ENCODE measurements around the gene SPPL2B.

The SPPL2B gene

GRCh38 chr19:2365201-2365970 lies 36.9 kb downstream of the SPPL2B start:
- no peak overlapping the region for H3K4me3 ChIP-seq (ENCODE audit: low read depth, low read length)
- CTCF ChIA-PET: interaction anchor here (1.0 to 1.7 kb wide), 3 partner anchors 13 to 27 kb away, joined by 3 to 6 read pairs (median 4); no protein-coding TSS in a partner anchor
- no peak for DNase-seq (ENCODE audit: low read depth, low spot score)
- POLR2A ChIA-PET: interaction anchor here (0.5 to 0.7 kb wide), 2 partner anchors 9 to 73 kb away, joined by 3 read pairs; no protein-coding TSS in a partner anchor
- TF ChIP-seq, protein P1, sequence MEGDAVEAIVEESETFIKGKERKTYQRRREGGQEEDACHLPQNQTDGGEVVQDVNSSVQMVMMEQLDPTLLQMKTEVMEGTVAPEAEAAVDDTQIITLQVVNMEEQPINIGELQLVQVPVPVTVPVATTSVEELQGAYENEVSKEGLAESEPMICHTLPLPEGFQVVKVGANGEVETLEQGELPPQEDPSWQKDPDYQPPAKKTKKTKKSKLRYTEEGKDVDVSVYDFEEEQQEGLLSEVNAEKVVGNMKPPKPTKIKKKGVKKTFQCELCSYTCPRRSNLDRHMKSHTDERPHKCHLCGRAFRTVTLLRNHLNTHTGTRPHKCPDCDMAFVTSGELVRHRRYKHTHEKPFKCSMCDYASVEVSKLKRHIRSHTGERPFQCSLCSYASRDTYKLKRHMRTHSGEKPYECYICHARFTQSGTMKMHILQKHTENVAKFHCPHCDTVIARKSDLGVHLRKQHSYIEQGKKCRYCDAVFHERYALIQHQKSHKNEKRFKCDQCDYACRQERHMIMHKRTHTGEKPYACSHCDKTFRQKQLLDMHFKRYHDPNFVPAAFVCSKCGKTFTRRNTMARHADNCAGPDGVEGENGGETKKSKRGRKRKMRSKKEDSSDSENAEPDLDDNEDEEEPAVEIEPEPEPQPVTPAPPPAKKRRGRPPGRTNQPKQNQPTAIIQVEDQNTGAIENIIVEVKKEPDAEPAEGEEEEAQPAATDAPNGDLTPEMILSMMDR (IDR thresholded peaks at IDR 0.05; ENCODE audit: insufficient read depth, low read length, missing control alignments): no peak

- H3K4me3 ChIP-seq (ENCODE audit: low read depth, low read length): no peak overlapping the region
- CTCF ChIA-PET: interaction anchor here (1.8 kb wide), 1 partner anchor 12 kb away, joined by 5 read pairs; no protein-coding TSS in a partner anchor
- TF ChIP-seq, protein P1 (IDR thresholded peaks at IDR 0.05; ENCODE audit: insufficient read depth, low read length, missing control alignments): no peak
- no peak for DNase-seq (ENCODE audit: low read depth, low spot score)
- POLR2A ChIA-PET: no interaction called here
These were observed 43.2 kb downstream of the SPPL2B start for GRCh38 chr19:2371656-2372055.

DNA sequence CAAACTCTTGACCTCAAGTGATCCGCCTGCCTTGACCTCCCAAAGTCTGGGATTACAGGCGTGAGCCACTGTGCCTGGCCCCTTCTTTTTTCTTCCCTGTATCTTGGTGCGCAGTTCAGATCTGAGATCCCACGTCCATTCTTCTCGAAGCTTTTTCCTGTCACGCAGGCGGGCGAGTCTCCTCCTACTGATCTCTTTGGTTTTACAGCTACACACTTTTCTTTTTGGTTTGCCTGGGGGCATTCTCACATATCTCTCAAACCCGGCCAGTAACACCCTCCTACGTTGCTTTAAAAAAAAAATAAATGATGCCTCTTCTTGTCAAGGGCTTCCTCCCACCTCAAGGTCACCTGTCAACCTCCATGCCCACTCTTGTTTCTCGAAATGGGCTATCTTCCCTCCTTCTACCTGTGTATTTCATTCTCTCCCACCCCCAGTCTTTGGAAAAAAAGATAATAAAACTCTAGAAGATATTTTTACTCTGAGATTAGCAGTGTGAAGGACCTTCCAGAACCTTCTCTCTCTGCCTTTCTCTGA lies 43.7 kb downstream of the SPPL2B start:
- no peak overlapping the region for H3K4me3 ChIP-seq (ENCODE audit: low read depth, low read length)
- DNase-seq (ENCODE audit: low read depth, low spot score): no peak
- ChIA-PET POLR2A (no interaction called here), CTCF (interaction anchor here (1.1 to 1.8 kb wide), 2 partner anchors 11 to 30 kb away, joined by 3 to 5 read pairs; no protein-coding TSS in a partner anchor)
- TF ChIP-seq, protein P1 (IDR thresholded peaks at IDR 0.05; ENCODE audit: insufficient read depth, low read length, missing control alignments): no peak

GRCh38 chr19:2374808-2375207 lies 46.3 kb downstream of the SPPL2B start:
- H3K4me3 ChIP-seq (ENCODE audit: low read depth, low read length): no peak overlapping the region
- CTCF ChIA-PET: no interaction called here
- POLR2A ChIA-PET: no interaction called here
- no peak for DNase-seq (ENCODE audit: low read depth, low spot score)
- TF ChIP-seq, protein P1 (IDR thresholded peaks at IDR 0.05; ENCODE audit: insufficient read depth, low read length, missing control alignments): no peak

- CTCF ChIA-PET: no interaction called here
- no peak for DNase-seq (ENCODE audit: low read depth, low spot score)
- POLR2A ChIA-PET: no interaction called here
- TF ChIP-seq, protein P1 (IDR thresholded peaks at IDR 0.05; ENCODE audit: insufficient read depth, low read length, missing control alignments): no peak
- H3K4me3 ChIP-seq (ENCODE audit: low read depth, low read length): no peak overlapping the region
These were observed 47.1 kb downstream of the SPPL2B start for GRCh38 chr19:2375353-2376121.
